ENCODE measurements around the gene CPXM2. TPM values are rescaled to one million over a fixed set of nuclear protein-coding genes. Genes with fewer than 3 reads are reported as not detected.

The CPXM2 gene
- total and polyA plus RNA-seq, 2 donors (not counting 1 experiment from before 2014, with no cell fraction given) = not detected

GRCh38 chr10:123722351-123722750 lies 169.3 kb downstream of the CPXM2 start:
- TF ChIP-seq EZH2 (IDR thresholded peaks at IDR 0.05; ENCODE audit: borderline replicate concordance, insufficient read depth, low read depth, low read length, poor library complexity, severe bottlenecking) (no peak), CTCF (IDR thresholded peaks at IDR 0.05) (no peak)

GRCh38 chr10:123721441-123722049 lies 170.1 kb downstream of the CPXM2 start:
- peaks cover 9% of the 10 kb centered on the region for H3K27me3 Mint-ChIP-seq
- H3K79me2 ChIP-seq (ENCODE audit: control insufficient read depth, insufficient read depth, low read length) = no peaks in the 10 kb centered on the region
- H3K27ac Mint-ChIP-seq = no peak overlapping the region
- DNase-seq (no peak), ATAC-seq (ENCODE audit: low read depth) (no peak)
- peaks cover 0 to 20% (median 0%) of the 10 kb centered on the region in 3 donors for H3K9me3 ChIP-seq (ENCODE audit: control extremely low read depth in 1 of 3, control insufficient read depth in 2 of 3, insufficient read depth in 1 of 3, low read length in 2 of 3)
- no peak overlapping the region for H3K27ac ChIP-seq (ENCODE audit: low read length in 2 of 2)
- H3K4me1 Mint-ChIP-seq = no peaks in the 10 kb centered on the region
- 84% methylated on average over 9 of the region's 9 CpGs for WGBS (ENCODE audit: insufficient coverage)
- H3K27me3 ChIP-seq (replicated peaks in 1 of 4; ENCODE audit: control extremely low read depth in 1 of 4, control insufficient read depth in 3 of 4, insufficient read depth in 4 of 4, low read length in 3 of 4) = peaks cover 0 to 2% (median 0%) of the 10 kb centered on the region in 4 experiments
- H3K9me3 Mint-ChIP-seq (ENCODE audit: insufficient read depth) = peaks cover 2% of the 10 kb centered on the region
- no peaks in the 10 kb centered on the region for H3K4me1 ChIP-seq (ENCODE audit: control insufficient read depth in 2 of 2, insufficient read depth in 2 of 2, low read length in 2 of 2)
- H4K20me1 ChIP-seq (ENCODE audit: control insufficient read depth, insufficient read depth, low read length, poor library complexity, severe bottlenecking) = no peaks in the 10 kb centered on the region
- no peak overlapping the region for H3K4me3 ChIP-seq (ENCODE audit: control extremely low read depth in 1 of 5, extremely low read depth in 1 of 5, insufficient read depth in 1 of 5, low read depth in 2 of 5, low read length in 4 of 5)
- intact Hi-C loops (cut with micrococcal nuclease) = no loop called here
- ChIA-PET CTCF (no interaction called here), POLR2A (no interaction called here)
- H2AFZ ChIP-seq (ENCODE audit: insufficient read depth, low read depth, low read length, poor library complexity, severe bottlenecking) = no peak overlapping the region
- TF ChIP-seq EZH2 (IDR thresholded peaks at IDR 0.05; ENCODE audit: borderline replicate concordance, insufficient read depth, low read depth, low read length, poor library complexity, severe bottlenecking) = no peak
- no peak for TF ChIP-seq CTCF (IDR thresholded peaks at IDR 0.05)
- H3K9ac ChIP-seq (ENCODE audit: low read length) = no peak overlapping the region
- H3K4me3 Mint-ChIP-seq = no peak overlapping the region
- no peak overlapping the region for H3K4me2 ChIP-seq (replicated peaks; ENCODE audit: low read depth, low read length, poor library complexity, severe bottlenecking)
- H3K36me3 ChIP-seq (replicated peaks in 1 of 2; ENCODE audit: control extremely low read depth in 1 of 2, control insufficient read depth in 1 of 2, extremely low read depth in 1 of 2, insufficient read depth in 2 of 2, low read length in 1 of 2) = no peaks in the 10 kb centered on the region

More at GRCh38 chr10:123722351-123722750, 169.3 kb downstream of the CPXM2 start:
- no peak overlapping the region for H3K4me3 Mint-ChIP-seq
- H3K27me3 Mint-ChIP-seq = peaks cover 8% of the 10 kb centered on the region
- H3K27ac ChIP-seq (ENCODE audit: low read length in 2 of 2) = no peak overlapping the region
- ATAC-seq (ENCODE audit: low read depth) (no peak), DNase-seq (no peak)
- no peaks in the 10 kb centered on the region for H3K4me1 Mint-ChIP-seq
- ChIA-PET POLR2A (no interaction called here), CTCF (no interaction called here)
- no peak overlapping the region for H3K9ac ChIP-seq (ENCODE audit: low read length)
- H3K79me2 ChIP-seq (ENCODE audit: control insufficient read depth, insufficient read depth, low read length) = no peaks in the 10 kb centered on the region
- no peak overlapping the region for H3K4me2 ChIP-seq (replicated peaks; ENCODE audit: low read depth, low read length, poor library complexity, severe bottlenecking)
- no peaks in the 10 kb centered on the region for H3K36me3 ChIP-seq (replicated peaks in 1 of 2; ENCODE audit: control extremely low read depth in 1 of 2, control insufficient read depth in 1 of 2, extremely low read depth in 1 of 2, insufficient read depth in 2 of 2, low read length in 1 of 2)
- WGBS (ENCODE audit: insufficient coverage) = 91% methylated on average over 2 of the region's 2 CpGs
- intact Hi-C loops (cut with micrococcal nuclease) = no loop called here
- H3K27me3 ChIP-seq (replicated peaks in 1 of 4; ENCODE audit: control extremely low read depth in 1 of 4, control insufficient read depth in 3 of 4, insufficient read depth in 4 of 4, low read length in 3 of 4) = peaks cover 0 to 2% (median 0%) of the 10 kb centered on the region in 4 experiments
- no peaks in the 10 kb centered on the region for H4K20me1 ChIP-seq (ENCODE audit: control insufficient read depth, insufficient read depth, low read length, poor library complexity, severe bottlenecking)
- H3K4me3 ChIP-seq (ENCODE audit: control extremely low read depth in 1 of 5, extremely low read depth in 1 of 5, insufficient read depth in 1 of 5, low read depth in 2 of 5, low read length in 4 of 5) = no peak overlapping the region
- H3K9me3 ChIP-seq (ENCODE audit: control extremely low read depth in 1 of 3, control insufficient read depth in 2 of 3, insufficient read depth in 1 of 3, low read length in 2 of 3) = peaks cover 0 to 18% (median 0%) of the 10 kb centered on the region in 3 donors
- H3K4me1 ChIP-seq (ENCODE audit: control insufficient read depth in 2 of 2, insufficient read depth in 2 of 2, low read length in 2 of 2) = no peaks in the 10 kb centered on the region
- H3K27ac Mint-ChIP-seq = no peak overlapping the region
- H2AFZ ChIP-seq (ENCODE audit: insufficient read depth, low read depth, low read length, poor library complexity, severe bottlenecking) = no peak overlapping the region
- H3K9me3 Mint-ChIP-seq (ENCODE audit: insufficient read depth) = peaks cover 2% of the 10 kb centered on the region
